Fibroblast of lung (primary cell): ENCODE results near the gene RABL2A.
"Not testable (repeated sequence)": the region's sequence is repeated elsewhere in the genome, so short reads cannot be mapped to it uniquely, and the experiment has no call there.

Experiments used
- CTCF ChIP-seq, 2 donors: IDR thresholded peaks in 1 of 2; conservative IDR thresholded peaks in 1 of 2; 1 replicate in 1 of 2; 2 replicates in 1 of 2; pipeline ENCODE4 v1.5.1; 2011 to 2012; ENCODE audit warnings: low read length in 2 of 2, control low read depth in 1 of 2, inconsistent platforms in 1 of 2, low read depth in 1 of 2, mild to moderate bottlenecking in 1 of 2
- EZH2 ChIP-seq: IDR thresholded peaks from 2 replicates; pipeline ENCODE4 v1.5.1; 2012; ENCODE audit warnings: low read length, control low read depth, mild to moderate bottlenecking; ENCODE audit errors: missing control alignments

- not testable (repeated sequence) for TF ChIP-seq CTCF (conservative IDR thresholded peaks at IDR 0.05 in 1 of 2, IDR thresholded peaks at IDR 0.05 in 1 of 2; ENCODE audit: low read depth in 1 of 2, low read length in 2 of 2); EZH2
These were observed 48.6 kb upstream of the RABL2A start for GRCh38 chr2:113578508-113578907.
